ENCODE data around the gene GMCL2. TPM values are rescaled to one million over a fixed set of nuclear protein-coding genes. Genes with fewer than 3 reads are reported as not detected.

Gene GMCL2
- total and polyA plus RNA-seq, 8 donors, result not detected

DNA sequence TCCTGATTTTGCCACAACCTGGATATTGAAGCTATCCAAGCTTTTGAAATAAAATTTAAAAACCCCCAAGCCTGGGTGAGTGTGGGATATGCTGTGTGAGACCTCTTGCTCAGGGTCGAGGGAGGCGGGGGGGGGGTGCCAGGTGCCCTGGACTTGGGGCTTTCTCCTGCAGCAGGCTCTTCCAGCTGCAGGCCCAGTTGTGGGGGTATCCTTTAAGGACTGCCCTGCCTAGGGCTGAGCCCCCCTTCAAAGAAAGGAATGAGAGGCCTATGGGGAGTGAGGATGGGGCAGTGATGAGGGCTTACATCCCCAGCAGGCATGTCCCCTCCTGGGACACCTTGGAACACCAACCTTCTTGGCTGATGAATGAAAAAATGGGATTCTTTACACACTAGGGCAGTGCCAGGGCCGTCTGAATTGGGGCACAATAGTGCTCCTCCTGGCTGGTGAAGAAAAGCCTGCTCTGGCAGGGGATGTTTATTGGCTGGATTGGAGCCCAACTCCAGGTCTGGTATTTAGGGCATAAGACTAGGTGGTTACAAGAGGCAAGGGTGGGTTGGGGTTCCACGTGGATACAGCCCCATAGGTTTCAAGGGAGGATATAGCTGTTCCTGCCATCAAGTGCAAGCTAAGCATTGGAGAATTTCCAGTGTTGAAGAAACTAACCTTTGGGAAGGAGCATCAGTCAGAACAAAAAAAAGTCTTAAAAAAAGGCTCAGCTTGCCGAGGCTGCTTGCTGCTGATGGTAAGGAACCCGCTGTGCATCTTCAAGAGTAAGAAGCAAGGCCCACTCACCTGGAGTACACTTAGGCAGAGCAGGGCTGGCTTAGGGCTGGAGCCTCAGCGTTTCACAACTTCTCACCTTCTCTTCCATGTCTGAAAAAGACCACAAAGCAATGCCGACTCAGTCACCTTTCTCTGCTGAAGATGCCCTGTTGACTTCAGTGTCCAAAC is 24.2 kb upstream of the GMCL2 start:
- intact Hi-C loops (cut with DNase I), result no loop called here
- ATAC-seq, result no peak
- WGBS, 2 donors, result 73 to 82% methylated on average over 8 of the region's 8 CpGs
- no peaks in the 10 kb centered on the region for H3K9me3 ChIP-seq
- FAIRE-seq, result no peak
- no peak overlapping the region for H3K4me3 ChIP-seq
- no peak overlapping the region for H3K27ac ChIP-seq
- TF ChIP-seq, protein P1, sequence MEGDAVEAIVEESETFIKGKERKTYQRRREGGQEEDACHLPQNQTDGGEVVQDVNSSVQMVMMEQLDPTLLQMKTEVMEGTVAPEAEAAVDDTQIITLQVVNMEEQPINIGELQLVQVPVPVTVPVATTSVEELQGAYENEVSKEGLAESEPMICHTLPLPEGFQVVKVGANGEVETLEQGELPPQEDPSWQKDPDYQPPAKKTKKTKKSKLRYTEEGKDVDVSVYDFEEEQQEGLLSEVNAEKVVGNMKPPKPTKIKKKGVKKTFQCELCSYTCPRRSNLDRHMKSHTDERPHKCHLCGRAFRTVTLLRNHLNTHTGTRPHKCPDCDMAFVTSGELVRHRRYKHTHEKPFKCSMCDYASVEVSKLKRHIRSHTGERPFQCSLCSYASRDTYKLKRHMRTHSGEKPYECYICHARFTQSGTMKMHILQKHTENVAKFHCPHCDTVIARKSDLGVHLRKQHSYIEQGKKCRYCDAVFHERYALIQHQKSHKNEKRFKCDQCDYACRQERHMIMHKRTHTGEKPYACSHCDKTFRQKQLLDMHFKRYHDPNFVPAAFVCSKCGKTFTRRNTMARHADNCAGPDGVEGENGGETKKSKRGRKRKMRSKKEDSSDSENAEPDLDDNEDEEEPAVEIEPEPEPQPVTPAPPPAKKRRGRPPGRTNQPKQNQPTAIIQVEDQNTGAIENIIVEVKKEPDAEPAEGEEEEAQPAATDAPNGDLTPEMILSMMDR (IDR thresholded peaks at IDR 0.05), result no peak
- H3K4me1 ChIP-seq, result peaks cover 0 to 16% (median 8%) of the 10 kb centered on the region in 3 donors
- no peaks in the 10 kb centered on the region for H3K27me3 ChIP-seq
- no peak for DNase-seq
- H3K36me3 ChIP-seq, result peaks cover 0 to 72% (median 60%) of the 10 kb centered on the region in 3 donors

DNA sequence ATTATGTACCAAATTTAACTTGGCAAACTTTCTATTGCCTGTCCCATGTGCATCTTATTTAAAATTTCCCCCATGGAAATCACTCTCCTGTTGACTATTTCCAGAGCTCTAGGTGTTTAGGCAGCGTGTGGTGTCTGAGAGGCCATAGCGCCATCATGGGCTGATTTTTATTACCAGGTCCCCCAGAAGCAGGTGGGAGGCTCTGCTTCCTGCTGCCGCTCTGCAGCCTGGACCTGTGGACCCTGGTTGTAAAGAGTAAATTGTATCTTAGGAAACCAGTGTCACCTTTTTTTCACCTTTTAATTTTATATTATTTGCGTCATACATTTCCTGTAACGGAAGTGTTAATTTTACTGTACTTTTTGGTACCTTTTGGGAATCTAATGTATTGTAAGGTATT is 23.5 kb upstream of the GMCL2 start:
- Histone ChIP-seq H3K9me3 (no peaks in the 10 kb centered on the region), H3K36me3 (peaks cover 0 to 66% (median 60%) of the 10 kb centered on the region in 3 donors), H3K4me1 (peaks cover 6 to 23% (median 14%) of the 10 kb centered on the region in 3 donors), H3K4me3 (no peak overlapping the region), H3K27ac (no peak overlapping the region), H3K27me3 (no peaks in the 10 kb centered on the region)
- 97% methylated on average over 5 of the region's 5 CpGs for WGBS, 2 donors
- DNase-seq (no peak), ATAC-seq (no peak), FAIRE-seq (no peak)
- intact Hi-C loops (cut with DNase I), result no loop called here
- TF ChIP-seq, protein P1 (IDR thresholded peaks at IDR 0.05), result no peak

DNA sequence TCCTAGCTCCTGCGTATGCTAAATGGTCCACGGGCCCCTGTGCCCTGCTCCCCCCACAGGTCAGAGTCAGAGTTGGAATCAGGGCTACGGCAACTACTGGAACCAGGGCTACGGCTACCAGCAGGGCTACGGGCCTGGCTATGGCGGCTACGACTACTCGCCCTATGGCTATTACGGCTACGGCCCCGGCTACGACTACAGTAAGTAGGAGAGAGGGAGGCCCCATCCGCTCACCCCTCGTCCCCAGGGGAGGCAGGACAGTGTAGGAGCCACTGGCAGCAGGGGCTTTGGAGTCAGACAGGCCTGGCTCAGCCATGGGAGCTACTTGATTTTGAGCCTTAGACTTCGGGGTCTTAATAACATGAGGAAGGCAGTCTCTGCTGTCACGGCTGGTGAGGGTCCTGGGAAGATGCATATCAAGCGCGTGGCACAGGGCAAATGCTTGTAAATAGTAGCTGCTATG is 22.9 kb upstream of the GMCL2 start:
- no peak overlapping the region for H3K4me3 ChIP-seq
- WGBS, 2 donors, result 91 to 96% methylated on average over 18 of the region's 18 CpGs
- no peak overlapping the region for H3K27ac ChIP-seq
- ATAC-seq (no peak), DNase-seq (peak in 2 of 6 donors; percentile 48 to 62), FAIRE-seq (no peak)
- TF ChIP-seq, protein P1 (IDR thresholded peaks at IDR 0.05), result no peak
- no peaks in the 10 kb centered on the region for H3K9me3 ChIP-seq
- peaks cover 6 to 25% (median 14%) of the 10 kb centered on the region in 3 donors for H3K4me1 ChIP-seq
- H3K27me3 ChIP-seq, result no peaks in the 10 kb centered on the region
- intact Hi-C loops (cut with DNase I), result no loop called here
- peaks cover 0 to 60% (median 58%) of the 10 kb centered on the region in 3 donors for H3K36me3 ChIP-seq

DNA sequence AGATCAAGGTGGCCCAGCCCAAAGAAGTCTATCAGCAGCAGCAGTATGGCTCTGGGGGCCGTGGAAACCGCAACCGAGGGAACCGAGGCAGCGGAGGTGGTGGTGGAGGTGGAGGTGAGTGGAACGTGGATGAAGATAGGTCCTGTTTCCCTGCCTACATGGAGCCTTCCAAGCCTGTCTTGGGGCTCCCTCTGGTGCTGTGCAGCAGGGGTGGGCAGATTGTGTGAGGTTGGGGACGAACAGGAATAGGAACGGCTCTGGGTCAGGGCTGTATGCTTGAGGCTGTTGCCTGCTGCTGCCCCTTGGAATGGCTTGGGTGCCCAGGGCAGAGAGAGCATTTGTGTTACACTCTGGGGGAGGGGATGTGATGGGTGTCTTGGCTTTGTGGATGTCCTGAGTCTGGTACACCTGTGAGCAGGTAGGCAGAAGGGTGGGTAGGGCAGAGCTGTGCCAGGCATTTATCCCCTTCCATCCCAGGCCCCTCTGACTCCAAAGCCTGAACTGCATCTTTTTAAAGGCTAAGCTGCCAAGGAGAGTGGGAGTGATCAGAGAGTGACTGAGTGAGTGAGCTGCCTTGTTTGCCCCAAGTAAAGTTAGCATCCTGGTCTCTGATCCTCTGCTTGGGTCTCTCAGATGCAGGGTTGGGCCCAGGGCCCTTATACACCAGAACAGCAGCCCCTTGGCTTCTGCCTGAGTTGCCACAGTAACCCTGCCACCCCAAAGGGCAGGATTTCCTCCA is 22.3 kb upstream of the GMCL2 start:
- H3K4me1 ChIP-seq, result peaks cover 6 to 25% (median 14%) of the 10 kb centered on the region in 3 donors
- peak in 2 of 6 donors; percentile 37 to 49 for DNase-seq
- no peaks in the 10 kb centered on the region for H3K27me3 ChIP-seq
- intact Hi-C loops (cut with DNase I), result no loop called here
- H3K9me3 ChIP-seq, result no peaks in the 10 kb centered on the region
- peaks cover 0 to 55% (median 53%) of the 10 kb centered on the region in 3 donors for H3K36me3 ChIP-seq
- no peak for FAIRE-seq
- no peak for ATAC-seq
- TF ChIP-seq, protein P1 (IDR thresholded peaks at IDR 0.05), result no peak
- 84 to 91% methylated on average over 8 of the region's 8 CpGs for WGBS, 2 donors
- H3K4me3 ChIP-seq, result no peak overlapping the region
- H3K27ac ChIP-seq, result no peak overlapping the region
